Stimulated activated CD4-positive, alpha-beta T cell treated with anti-CD3 and anti-CD28 coated beads, TNF-alpha, amount 100 ng/mL, for 1 hour (primary cell): ENCODE results near the gene HERC5.
"Not testable (repeated sequence)": the region's sequence is repeated elsewhere in the genome, so short reads cannot be mapped to it uniquely, and the experiment has no call there.

Source experiments
- DNase-seq, 3 donors: peaks; one replicate each; pipeline ENCODE4 v3.0.0-alpha.2; 2020; ENCODE audit warnings: low read depth in 3 of 3, low spot score in 1 of 3

The HERC5 gene

DNA sequence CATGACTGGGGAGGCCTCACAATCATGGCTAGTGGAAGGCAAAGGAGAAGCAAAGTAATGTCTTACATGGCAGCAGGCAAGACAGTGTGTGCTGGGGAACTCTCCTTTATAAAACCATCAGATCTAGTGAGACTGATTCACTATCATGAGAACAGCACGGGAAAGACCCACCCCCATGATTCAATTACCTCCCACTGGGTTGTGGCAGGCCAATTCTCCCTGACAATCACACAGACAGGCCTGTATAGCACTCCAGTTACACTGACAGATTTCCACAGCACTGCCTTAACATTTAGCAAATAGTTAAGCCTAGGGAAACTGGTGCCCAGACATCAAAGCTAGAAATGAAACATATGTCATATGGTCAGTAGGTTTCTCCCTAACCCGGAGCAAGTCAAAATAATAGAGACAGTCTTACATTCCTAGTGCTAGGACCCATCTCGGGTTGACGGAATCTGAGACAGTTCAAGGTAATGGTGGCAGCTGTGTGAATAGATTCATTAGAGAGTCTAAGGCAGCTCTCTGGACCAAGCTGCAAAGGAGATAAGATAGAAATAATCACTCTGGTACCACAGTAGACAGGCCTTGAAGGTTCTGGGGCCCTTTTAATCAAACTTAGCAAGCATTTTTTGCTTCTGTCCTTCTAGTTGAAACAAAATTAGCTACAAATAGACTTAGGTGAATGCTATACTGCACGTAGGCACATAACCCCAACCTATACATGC is 9.4 kb upstream of the HERC5 start:
- no peak for DNase-seq

DNA sequence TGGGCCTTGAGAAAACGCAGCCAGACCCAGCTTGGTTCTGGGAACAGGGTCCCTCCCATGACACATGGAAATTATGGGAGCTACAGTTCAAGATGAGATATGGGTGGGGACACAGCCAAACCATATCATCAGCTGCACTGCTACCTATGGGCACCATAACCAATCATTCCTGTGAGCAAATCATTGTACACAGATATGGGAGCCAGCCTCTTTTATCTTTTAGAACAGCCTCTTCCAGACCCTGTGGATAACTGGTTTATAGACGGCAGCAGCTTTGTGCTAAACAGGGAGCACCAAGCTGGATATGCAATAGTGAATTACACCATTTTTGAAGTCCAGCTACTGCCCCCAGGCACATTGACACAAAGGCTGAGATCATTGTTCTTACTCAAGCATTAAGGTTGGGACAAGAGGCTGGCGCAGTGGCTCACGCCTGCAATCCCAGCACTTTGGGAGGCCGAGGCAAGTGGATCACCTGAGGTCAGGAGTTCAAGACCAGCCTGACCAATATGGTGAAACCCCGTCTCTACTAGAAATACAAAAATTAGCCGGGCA is 8.6 kb upstream of the HERC5 start:
- not testable (repeated sequence) for DNase-seq

DNA sequence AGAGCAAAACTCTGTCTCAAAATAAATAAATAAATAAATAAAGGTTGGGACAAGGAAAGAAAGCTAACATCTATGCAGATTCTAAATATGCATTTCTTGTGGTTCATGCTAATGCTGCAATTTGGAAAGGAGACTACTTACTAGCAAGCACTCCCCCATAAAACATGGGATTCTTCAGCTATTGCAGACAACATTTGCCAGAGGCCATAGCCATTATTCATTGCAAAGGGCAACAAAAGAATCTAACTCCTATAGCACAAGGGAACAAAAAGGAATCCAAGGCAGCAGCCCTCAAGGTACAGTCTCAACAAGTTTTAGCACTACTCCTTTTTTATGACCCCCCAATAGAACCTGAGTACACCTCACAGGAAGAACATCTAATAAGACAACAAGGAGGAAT is 8.0 kb upstream of the HERC5 start:
- no peak for DNase-seq

DNA sequence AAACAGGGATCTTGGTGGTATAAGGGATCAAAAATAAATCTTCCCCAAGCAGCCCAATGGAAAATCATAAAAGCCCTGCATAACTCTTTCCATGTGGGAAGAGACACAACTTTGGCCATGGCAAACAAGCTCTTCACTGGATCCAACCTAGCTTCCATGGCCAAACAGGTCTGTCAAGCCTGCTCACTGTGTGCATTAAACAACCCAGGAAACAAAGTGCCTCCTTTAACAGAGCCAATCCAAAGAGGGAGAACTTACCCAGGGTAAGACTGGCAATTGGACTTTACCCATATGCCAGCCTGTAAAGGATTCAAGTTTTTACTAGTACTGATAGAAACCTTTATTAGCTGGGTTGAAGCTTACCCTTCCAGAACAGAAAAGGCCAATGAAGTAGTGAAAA is 7.6 kb upstream of the HERC5 start:
- no peak for DNase-seq

DNA sequence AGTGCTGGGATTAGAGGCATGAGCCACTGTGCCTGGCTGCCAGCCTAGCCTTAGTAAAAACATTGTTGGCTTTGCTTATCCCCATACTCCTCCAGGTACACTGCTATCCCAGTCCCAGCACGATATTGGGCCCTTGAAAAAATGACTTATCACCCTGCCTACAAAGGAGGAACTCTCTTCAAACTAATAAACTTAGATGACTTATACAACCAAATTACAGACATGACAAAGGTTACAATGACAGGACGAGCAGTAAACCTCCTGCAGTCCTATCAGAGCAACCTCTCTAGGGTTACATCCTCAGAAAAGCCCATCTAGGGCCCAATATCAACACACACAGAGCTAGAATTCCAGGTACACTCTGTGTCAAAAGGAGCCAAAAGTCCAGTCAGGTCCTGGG is 5.7 kb upstream of the HERC5 start:
- no peak for DNase-seq

DNA sequence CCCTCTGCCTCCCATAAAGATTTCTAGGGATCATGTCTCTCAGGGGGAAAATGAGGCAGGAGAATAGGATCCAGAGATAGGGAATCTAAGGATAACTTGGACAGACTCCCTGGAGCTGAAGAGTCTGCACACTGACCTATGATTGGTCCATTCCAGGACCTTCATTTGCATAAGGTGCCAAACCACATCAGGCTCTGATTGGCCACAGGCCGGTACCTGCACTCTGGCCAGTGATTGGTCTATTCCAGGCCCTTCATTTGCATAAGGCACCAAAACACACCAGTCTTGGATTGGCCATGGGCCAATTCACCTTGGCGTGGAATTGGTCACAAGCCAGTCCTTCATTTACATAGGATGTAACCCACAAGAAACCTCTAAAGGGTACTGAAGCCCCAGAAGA is 4.0 kb upstream of the HERC5 start:
- DNase-seq, result no peak

DNA sequence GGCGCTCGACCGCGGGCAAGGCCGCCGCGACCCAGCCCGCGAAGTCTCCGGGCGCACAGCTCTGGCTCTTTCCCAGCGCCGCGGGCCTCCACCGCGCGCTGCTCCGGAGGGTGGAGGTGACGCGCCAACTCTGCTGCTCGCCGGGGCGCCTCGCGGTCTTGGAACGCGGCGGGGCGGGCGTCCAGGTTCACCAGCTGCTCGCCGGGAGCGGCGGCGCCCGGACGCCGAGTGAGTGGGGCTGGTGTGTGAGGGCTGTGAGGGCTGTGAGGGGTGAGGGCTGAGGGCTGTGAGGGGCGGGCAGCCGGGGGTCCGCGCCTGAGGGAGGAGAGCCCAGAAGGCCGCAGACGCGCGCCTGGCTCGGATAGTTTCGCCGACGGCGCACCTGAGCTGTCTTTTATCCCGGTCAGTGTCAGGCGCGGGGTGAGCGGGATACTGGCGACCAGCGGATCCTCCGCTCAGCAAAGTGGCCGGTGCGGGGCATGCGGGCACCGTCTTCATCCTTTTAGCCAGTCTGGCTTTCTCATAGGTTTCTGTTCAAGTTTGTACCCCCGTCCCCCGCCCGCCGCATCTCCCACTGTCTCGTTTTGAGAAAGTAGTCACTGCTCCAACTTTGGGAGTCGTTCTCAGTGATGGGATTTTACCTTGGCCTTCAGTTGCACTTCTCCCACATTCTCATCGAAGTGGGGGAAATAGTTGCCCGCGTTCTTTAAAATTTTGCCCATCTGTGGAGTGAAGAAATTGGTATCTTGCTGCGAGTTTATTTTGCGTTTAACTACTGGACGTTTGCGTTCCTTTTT is 586 bp downstream of the HERC5 start:
- peak in 2 of 3 donors; percentile 17 to 18 for DNase-seq

DNA sequence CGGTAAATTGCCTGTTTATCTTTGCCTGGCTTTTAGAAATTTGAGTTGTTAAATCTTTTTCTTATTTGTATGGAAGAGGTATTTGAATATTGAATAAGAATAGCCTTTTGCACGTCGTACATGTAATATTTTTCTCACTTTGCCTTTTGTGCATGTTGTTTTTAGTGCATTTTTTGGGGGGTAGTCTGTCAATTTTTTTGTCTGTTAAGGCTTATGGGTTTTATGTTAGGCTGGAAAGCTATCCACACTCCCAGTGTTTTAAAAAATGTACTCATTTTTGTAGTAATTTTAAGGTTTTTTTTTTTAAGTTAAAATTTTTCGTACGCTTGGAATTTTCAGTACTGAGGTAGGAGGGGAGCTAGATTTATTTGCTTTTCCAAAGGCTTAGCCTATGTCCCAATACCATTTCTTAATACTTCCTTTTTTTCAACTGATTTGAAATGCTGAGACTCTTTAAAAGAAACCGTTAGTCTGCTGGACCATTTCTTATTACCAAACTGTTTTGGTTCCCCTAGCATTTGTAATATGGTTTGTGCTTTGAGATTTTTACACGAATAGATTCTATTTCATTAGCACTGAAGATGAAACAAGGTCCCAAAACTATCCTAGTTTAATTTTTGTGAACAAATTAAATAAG is 1.3 kb downstream of the HERC5 start:
- DNase-seq, result no peak

DNA sequence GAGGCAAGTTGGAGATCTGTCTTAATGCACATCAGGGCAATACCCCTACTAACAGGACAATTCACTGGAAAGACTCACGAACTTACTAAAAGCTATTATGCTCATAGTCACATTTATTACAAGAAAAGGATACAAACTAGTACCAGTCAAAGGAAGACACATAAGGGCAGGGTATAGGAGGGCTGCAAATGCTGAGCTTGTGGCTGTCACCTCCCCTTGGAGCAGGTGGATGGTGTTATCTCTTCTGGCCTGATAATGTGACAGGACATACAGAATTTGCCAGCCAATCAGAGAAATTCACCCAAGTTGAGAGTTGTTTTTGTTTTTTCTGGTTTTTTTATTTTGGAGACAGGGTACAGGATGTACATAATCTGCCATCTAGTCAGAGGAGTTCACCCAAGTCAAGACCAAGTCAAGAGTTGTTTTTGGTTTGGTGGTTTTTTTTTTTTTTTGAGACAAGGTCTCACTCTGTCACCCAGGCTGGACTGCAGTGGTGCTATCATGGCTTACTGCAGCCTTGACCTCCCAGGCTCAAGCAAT is 8.8 kb downstream of the HERC5 start:
- DNase-seq, result no peak

DNA sequence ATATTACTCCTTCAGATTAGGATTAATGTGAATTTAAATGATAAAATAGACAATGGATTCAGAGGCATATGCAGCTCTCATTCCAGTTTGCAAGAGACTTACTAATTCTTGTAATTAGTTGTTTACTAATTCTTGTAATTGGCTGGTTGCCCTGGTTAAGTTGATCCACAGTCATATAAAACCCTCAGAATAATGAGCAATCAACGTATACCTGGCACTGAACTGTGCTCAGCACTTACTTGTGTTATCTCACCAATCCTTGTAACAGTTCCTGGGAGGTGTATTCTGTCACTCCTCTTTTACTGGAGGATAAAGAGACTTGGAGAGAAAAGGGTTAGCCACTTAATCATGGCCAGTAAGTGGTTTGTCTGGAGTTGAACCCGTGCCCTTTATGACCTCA is 10.5 kb downstream of the HERC5 start:
- no peak for DNase-seq

DNA sequence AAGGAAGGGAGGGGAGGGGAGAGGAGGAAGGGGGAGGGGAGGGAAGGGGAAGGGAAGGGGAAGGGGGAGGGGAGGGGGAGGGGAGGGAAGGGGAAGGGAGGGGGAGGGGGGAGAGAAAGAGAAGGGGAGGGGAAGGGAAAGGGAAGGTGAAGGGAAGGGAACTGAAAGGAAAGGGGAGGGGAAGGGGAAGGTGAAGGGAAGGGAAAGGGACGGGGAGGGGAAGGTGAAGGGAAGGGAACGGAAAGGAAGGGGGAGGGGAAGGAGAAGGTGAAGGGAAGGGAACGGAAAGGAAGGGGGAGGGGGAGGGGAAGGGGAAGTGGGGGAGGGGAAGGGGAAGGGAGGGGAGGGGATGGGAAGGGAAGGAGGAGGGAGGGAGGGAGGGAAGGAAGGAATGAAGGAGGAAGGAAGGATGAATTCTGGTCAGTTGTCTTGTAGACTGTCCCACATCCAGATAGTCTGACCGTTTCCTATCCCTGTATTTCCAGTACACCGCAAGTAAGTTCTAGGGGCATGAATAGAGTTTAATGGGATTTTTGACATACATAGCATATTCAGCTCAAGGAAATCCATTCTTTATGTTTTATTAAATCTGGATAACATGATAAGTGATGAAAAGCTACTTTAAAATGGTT is 20.4 kb downstream of the HERC5 start:
- no peak for DNase-seq

DNA sequence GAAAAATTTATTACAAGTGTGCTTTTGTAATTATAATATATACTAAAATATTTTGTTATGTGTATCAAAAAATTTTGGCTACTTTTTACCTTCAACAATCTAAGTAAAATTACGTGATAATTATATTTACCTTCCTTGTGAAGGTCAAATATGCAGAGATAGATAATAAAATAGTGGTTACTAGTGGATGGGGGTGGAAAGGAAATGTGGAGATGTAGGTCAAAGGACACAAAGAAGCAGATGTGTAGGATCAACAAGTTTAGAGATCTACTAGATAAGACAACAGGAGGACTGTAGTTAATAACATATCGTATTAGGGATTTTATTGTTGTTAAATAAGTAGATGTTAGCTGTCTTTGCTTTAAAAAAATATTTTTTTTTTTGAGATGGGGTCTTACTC is 21.3 kb downstream of the HERC5 start:
- DNase-seq, result no peak

DNA sequence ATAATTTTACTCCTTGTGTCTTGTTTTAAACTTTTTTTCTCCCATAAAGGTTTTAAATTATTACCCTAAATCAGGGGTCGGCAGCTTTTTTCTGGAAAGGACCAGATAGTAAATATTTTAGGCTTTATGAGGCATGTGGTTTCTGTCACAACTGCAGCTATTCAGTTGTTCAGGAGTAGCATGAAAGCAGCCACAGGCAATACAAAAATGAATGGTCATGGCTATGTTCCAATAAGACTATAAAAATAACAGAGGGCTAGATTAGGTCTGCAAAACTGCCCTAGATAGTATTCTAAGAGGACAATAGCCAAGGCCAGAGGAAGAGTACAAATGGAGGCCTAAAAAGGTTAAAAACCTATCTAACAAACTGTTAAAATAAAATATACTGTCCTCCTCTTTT is 24.6 kb downstream of the HERC5 start:
- DNase-seq, result no peak

DNA sequence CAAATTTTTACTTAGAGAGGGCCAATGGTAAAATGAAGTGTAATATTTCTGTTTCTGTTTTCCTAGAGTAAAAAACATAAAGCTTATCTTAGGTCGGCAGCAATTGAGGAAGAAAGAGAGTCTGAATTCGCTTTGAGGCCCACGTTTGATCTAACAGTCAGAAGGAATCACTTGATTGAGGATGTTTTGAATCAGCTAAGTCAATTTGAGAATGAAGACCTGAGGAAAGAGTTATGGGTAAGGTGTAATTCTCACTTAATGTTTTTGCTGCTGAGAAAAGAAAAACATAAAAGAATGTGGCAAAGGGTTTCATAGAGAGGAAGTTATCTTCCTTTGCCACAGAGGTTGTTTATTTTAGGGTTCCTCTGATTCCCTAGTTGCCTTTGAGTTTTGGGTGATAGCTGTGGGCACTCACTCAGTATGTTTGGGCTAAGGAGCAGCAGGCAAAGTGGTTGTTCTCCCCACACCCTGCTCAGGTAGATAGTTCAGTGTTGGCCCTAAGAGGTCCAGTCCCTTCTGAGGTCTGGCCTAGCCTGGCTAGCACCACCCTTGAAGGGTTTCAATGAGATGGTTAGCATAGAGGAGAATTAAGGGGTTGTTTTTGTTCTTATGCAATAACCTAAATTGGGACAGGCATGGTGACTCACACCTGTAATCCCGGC is 32.3 kb downstream of the HERC5 start:
- DNase-seq, result no peak

DNA sequence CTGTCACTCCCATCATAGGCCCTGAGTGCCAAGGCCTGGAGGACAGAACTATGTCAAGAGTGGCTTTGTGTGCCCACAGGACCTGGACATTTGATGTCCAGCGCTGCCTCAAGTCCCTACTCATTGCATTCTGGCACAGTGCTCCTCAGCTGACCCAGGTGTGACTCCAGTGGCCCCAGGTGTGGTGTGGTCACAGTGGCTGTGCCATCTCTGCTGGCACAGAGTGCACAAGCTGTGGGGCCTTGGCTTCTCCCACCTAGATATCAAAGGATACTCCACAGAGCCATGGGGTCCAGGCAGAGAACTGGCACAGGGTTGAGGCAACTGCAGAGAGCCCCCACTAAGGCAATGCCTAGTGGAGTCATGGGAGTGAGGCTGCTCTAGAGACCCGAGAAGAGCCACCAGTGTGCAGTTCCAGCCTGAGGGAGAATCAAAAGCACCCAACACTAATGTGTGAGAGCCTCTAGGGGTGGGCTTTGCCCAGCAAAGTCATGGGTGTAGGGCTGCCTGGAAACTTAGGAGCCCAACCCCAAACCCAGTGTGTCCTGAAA is 41.0 kb downstream of the HERC5 start:
- DNase-seq, result no peak

DNA sequence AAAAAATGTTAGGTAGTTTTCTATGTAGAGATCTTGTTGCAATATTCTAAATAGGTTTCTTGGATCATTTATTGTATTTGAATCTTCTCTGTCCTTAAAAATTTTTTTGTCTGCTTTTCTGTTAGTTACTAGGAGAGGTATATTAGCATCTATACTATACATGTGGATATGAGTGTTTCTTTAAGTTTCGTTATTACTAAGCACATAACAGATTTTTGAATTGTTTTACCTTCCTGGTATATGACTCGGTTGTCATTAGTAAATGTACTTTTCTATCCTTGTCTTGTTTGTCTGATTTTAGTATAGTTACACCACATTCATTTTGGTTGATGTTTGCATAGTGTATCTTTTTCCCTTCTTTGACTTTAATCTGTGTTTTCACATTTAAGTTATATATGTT is 46.4 kb downstream of the HERC5 start:
- DNase-seq, result no peak

DNA sequence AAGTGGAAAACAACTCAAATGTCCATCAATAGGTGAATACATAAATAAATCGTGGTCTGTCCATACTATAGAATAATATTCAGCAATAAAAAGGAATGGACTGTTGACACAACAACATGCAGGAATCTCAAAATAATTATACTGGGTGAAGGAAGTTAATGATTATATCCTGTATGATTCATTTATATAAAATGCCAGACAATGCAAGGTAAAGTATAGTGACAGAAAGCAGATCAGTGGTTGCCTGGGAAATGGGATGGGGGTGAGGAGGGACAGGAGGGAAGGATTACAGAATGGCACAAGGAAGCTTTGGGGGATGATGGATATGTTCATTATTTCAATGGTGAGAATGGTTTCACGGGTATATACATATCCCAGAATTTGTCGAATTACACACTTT is 54.3 kb downstream of the HERC5 start:
- no peak for DNase-seq

DNA sequence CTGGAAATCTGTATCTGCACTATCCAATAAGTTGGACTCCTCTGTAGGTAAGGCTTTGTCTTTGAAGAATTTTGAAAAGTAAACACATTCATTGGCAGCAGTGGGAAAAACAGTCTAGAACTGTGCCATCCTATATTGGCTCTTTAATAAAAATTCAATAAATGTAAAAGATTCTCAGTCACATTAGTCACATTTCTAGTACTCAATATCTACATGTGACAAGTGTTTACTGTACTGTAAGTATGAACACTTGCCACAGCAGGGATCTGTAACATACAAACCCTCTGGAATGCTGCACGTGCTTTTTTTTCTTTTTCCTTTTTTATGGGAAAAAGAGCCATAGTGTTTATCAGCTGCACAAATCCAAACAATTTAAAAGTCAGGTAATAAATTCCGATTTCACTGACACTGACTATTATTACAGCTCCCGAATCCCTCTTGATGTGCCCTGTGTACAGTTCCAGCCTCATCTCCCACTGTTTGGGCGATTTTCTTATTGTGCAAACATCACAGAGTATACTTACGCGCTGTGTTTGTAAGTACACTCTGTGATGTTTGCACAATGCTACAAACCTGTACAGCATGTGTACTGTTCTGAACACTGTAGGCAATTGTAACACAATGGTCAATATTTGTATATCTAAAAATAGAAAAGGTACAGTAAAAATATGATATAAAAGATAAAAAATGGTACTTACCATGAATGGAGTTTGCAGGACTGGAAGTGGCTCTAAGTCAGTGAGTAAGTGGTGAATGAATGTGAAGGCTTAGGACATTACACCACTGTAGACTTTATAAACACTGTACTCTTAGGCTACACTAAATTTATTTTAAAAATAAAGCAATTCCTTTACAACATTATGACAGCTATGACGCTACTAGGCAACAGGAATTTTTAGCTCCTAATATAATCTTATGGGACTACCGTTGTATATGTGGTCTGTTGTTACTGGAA is 57.9 kb downstream of the HERC5 start:
- no peak for DNase-seq

DNA sequence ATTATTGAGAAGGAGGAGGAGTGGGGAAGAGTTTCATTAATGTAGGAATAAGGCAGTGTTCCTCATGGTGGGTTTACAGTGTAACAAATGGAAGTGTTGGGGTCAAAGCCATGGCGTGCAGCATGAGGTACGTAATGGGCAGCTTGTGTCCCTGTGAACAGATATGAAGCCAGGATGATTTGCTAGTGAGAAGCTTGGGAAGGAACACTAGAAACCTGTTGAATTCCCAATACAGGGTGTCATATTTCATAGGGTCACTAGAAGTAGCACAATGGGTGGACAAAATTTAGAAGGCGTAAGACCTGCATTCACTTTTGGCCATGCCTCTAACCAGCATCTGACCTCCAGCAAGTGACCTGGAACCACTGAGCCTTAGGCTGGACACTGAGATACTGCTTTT is 59.8 kb downstream of the HERC5 start:
- no peak for DNase-seq
